Stimulated activated memory B cell treated with anti-CD40 and anti-IgM and Interleukin-4, amounts not matched to agents 10 μg/mL and 1 μg/mL and 100 μg/mL, for 72 hours (primary cell): ENCODE measurements around the gene IYD.

Experiments
- ATAC-seq: fragments of 150-1000 bp; cut with Tn5 transposase; 2 replicates; pipeline ENCODE4 v1.10.0; 2021
- H3K27ac Mint-ChIP-seq: one replicate; pipeline ENCODE4 v1.8.0; 2022; ENCODE audit warnings: mild to moderate bottlenecking, mixed read lengths
- H3K27me3 Mint-ChIP-seq: one replicate; pipeline ENCODE4 v1.8.0; 2022; ENCODE audit warnings: mixed read lengths
- H3K36me3 Mint-ChIP-seq: one replicate; pipeline ENCODE4 v1.8.0; 2022; ENCODE audit warnings: mixed read lengths
- H3K4me1 Mint-ChIP-seq: one replicate; pipeline ENCODE4 v1.8.0; 2022; ENCODE audit warnings: mixed read lengths
- H3K4me3 Mint-ChIP-seq: one replicate; pipeline ENCODE4 v1.8.0; 2022; ENCODE audit warnings: mild to moderate bottlenecking, moderate library complexity, mixed read lengths
- H3K9me3 Mint-ChIP-seq: one replicate; pipeline ENCODE4 v1.8.0; 2022; ENCODE audit warnings: mixed read lengths

The IYD gene

GRCh38 chr6:150403458-150404246 lies 34.8 kb downstream of the IYD start:
- Mint-ChIP-seq H3K36me3 (no peaks in the 10 kb centered on the region), H3K4me1 (no peaks in the 10 kb centered on the region), H3K9me3 (peaks cover 12% of the 10 kb centered on the region), H3K4me3 (no peak overlapping the region), H3K27ac (no peak overlapping the region), H3K27me3 (peaks cover 44% of the 10 kb centered on the region)
- no peak for ATAC-seq

- Mint-ChIP-seq H3K9me3 (peaks cover 12% of the 10 kb centered on the region), H3K36me3 (no peaks in the 10 kb centered on the region), H3K27me3 (peaks cover 36% of the 10 kb centered on the region), H3K4me1 (peaks cover 9% of the 10 kb centered on the region), H3K27ac (no peak overlapping the region), H3K4me3 (no peak overlapping the region)
- ATAC-seq = no peak
These were observed 38.1 kb downstream of the IYD start for GRCh38 chr6:150406948-150407347.

- Mint-ChIP-seq H3K4me1 (peaks cover 9% of the 10 kb centered on the region), H3K36me3 (no peaks in the 10 kb centered on the region), H3K27me3 (peaks cover 30% of the 10 kb centered on the region), H3K9me3 (peaks cover 12% of the 10 kb centered on the region), H3K4me3 (no peak overlapping the region), H3K27ac (no peak overlapping the region)
- ATAC-seq = no peak
These were observed 40.0 kb downstream of the IYD start for GRCh38 chr6:150408842-150409241.

DNA sequence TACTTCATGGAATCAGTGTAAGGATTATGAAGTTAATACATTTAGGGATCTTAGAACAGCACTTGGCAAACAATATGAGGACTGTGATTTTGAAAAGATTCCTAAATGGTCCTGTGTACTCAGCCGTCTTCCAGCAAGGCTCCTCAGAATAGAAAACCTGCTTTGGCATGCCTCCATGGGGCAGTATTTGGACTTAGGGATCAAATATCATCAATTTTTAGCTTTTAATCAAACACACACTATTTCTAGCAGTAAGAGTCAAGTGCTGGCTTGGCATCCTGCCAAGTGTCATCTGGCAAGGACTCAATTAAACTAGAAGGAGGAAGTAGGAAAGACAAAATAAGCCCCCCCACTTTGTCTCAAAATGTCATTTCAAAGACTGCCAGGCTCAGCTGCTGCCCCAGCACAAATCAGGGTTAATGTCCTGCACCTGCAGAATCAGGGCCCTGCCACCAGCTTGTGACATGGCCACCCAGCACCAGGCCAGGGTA lies 40.8 kb downstream of the IYD start:
- Mint-ChIP-seq H3K9me3 (peaks cover 12% of the 10 kb centered on the region), H3K36me3 (no peaks in the 10 kb centered on the region), H3K4me3 (no peak overlapping the region), H3K27ac (no peak overlapping the region), H3K27me3 (peaks cover 37% of the 10 kb centered on the region), H3K4me1 (peaks cover 9% of the 10 kb centered on the region)
- peak; percentile 59 for ATAC-seq

GRCh38 chr6:150410399-150410798 lies 41.6 kb downstream of the IYD start:
- Mint-ChIP-seq H3K27ac (no peak overlapping the region), H3K27me3 (peaks cover 42% of the 10 kb centered on the region), H3K4me1 (peaks cover 9% of the 10 kb centered on the region), H3K9me3 (peaks cover 8% of the 10 kb centered on the region), H3K36me3 (no peaks in the 10 kb centered on the region), H3K4me3 (no peak overlapping the region)
- no peak for ATAC-seq

GRCh38 chr6:150410906-150411305 lies 42.1 kb downstream of the IYD start:
- no peak for ATAC-seq
- Mint-ChIP-seq H3K27ac (no peak overlapping the region), H3K36me3 (no peaks in the 10 kb centered on the region), H3K9me3 (peaks cover 5% of the 10 kb centered on the region), H3K4me1 (peaks cover 9% of the 10 kb centered on the region), H3K4me3 (no peak overlapping the region), H3K27me3 (peaks cover 42% of the 10 kb centered on the region)

DNA sequence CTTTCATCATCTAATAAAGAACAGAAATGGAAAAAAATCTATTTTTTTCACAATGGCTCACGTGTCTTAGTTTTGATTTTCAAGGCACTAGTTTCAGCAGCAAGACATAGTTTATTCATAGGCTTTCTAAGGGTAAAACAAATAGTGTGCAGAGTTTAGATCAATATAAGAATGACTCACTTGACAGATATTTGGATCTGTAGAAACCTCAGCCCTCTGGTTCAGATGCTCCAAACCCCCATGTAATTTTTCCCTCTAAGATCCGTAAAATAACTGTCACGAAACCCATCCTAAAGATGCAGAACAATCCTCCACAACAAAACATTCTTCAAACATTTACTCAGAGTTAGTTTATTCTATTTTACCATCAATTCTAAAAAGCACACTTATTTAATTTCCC lies 43.4 kb downstream of the IYD start:
- H3K4me3 Mint-ChIP-seq = no peak overlapping the region

GRCh38 chr6:150413198-150413597 lies 44.4 kb downstream of the IYD start:
- Mint-ChIP-seq H3K27ac (no peak overlapping the region), H3K9me3 (no peaks in the 10 kb centered on the region), H3K4me3 (no peak overlapping the region), H3K36me3 (no peaks in the 10 kb centered on the region), H3K27me3 (peaks cover 23% of the 10 kb centered on the region), H3K4me1 (peaks cover 11% of the 10 kb centered on the region)
- ATAC-seq = no peak

More for the DNA sequence above, 43.4 kb downstream of the IYD start:
- no peak for ATAC-seq
- no peaks in the 10 kb centered on the region for H3K36me3 Mint-ChIP-seq
- peaks cover 9% of the 10 kb centered on the region for H3K4me1 Mint-ChIP-seq
- no peak overlapping the region for H3K27ac Mint-ChIP-seq
- peaks cover 32% of the 10 kb centered on the region for H3K27me3 Mint-ChIP-seq
- H3K9me3 Mint-ChIP-seq = no peaks in the 10 kb centered on the region

DNA sequence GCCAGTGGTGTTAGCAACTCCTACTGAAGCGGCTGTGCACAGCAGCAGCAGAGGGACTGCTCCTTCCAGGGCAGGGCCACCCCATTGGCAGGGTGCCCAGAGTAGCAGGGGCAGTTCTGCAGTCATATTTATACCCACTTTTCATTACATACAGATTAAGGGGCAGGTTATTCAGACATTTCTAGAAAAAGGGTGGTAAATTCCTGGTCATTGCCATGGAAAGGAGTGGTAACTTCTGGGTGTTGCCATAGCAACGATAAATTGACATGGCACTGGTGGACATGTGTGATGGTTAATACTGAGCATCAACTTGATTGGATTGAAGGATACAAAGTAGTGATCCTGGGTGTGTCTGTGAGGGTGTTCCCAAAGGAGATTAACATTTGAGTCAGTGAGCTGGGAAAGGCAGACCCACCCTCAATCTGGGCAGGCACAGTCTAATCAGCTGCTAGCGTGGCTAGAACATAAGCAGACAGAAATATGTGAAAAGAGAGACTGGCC lies 45.0 kb downstream of the IYD start:
- Mint-ChIP-seq H3K9me3 (no peaks in the 10 kb centered on the region), H3K4me3 (no peak overlapping the region), H3K27ac (no peak overlapping the region), H3K27me3 (peaks cover 16% of the 10 kb centered on the region), H3K36me3 (no peaks in the 10 kb centered on the region), H3K4me1 (peaks cover 17% of the 10 kb centered on the region)
- ATAC-seq = no peak

- H3K4me3 Mint-ChIP-seq = no peak overlapping the region
- H3K9me3 Mint-ChIP-seq = peaks cover 3% of the 10 kb centered on the region
- H3K4me1 Mint-ChIP-seq = peaks cover 19% of the 10 kb centered on the region
- ATAC-seq = no peak
- H3K27me3 Mint-ChIP-seq = peaks cover 15% of the 10 kb centered on the region
- no peak overlapping the region for H3K27ac Mint-ChIP-seq
- no peaks in the 10 kb centered on the region for H3K36me3 Mint-ChIP-seq
These were observed 47.3 kb downstream of the IYD start for GRCh38 chr6:150416128-150416527.

GRCh38 chr6:150417250-150417649 lies 48.4 kb downstream of the IYD start:
- no peak overlapping the region for H3K27ac Mint-ChIP-seq
- no peak overlapping the region for H3K4me3 Mint-ChIP-seq
- peaks cover 15% of the 10 kb centered on the region for H3K27me3 Mint-ChIP-seq
- no peak for ATAC-seq
- H3K9me3 Mint-ChIP-seq = peaks cover 3% of the 10 kb centered on the region
- H3K36me3 Mint-ChIP-seq = no peaks in the 10 kb centered on the region
- peaks cover 19% of the 10 kb centered on the region for H3K4me1 Mint-ChIP-seq

DNA sequence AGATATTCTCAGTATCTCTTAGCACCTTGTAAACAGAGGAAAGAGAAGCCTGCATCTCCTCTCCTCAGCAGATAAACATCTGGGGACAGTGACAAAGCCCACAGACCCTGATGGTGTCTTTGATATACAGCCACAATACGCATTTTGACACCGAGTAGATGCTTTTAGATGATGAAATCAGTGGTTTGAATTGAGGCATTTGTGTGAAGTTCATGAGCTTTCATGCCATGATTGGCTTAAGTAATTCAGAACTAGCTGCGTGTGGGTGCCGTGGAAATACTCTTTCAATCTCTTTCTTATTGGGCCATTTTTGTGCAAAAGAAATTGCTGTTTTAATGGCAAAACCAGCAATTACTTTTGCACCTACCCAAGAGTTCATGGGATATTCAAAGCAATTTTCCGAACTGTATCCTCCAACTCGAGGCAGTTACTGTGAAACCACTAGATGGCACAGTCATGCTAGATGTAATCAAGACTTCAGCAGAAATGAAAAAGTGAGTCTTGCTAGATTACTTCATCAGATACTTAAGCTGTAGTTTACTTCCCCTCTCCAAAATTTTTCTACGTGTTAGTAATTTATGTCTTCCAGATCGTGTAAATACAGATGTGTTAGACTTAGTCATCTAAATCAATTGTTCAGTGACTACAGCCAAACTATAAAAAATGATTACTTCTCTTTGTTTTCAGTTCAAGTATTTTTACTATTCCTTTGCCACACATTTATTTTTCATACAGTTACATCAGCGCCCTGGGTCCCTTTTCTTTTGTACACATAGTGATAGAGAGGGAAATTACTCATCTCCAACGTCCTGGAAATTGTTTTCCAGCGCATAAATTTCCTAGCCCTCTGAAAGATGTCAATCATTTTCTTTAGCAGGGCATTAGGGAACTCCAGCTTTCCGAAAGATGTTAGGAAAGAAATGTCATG lies 49.4 kb downstream of the IYD start:
- Mint-ChIP-seq H3K36me3 (no peaks in the 10 kb centered on the region), H3K9me3 (peaks cover 3% of the 10 kb centered on the region), H3K27ac (peak overlapping the region; percentile 93), H3K27me3 (peaks cover 15% of the 10 kb centered on the region), H3K4me3 (peak overlapping the region; percentile 89), H3K4me1 (peaks cover 19% of the 10 kb centered on the region)
- ATAC-seq = peak; percentile 88

DNA sequence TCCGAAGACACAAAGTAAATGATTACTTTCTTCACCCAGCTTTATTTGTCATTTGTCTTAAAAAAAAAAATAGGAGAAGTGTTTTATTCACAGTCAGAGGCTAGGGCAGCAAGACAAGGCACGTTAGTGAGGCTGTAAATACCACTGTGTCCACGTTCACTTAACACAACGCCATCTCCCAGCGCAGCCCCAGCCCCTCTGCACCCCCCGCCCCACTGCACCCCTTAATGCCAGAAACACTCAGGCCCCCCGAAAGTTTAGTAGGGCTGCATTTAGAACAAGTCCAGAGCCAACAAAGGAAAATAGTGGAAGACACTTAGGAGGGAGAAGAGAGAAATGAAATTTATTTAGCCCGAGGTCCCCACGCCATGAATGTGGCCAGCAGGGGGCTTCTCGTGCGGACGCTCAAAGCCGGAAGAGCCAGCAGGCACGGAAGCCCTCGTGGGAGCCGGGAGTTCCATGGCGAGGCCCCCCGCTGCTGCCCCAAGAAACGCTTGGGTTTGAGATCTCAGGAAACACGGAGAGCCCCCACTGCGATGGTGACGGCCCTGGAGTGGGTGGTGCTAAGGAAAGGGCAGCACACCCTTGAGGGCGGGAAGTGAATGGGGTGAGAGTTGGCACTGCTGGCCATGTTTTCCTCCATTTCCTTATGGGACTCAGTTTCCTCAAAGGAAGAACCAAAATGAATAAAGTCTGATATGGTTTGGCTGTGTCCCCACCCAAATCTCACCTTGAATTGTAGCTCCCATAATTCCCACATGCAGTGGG lies 50.2 kb downstream of the IYD start:
- Mint-ChIP-seq H3K4me1 (peaks cover 19% of the 10 kb centered on the region), H3K4me3 (peak overlapping the region; percentile 89), H3K36me3 (no peaks in the 10 kb centered on the region), H3K9me3 (peaks cover 3% of the 10 kb centered on the region), H3K27ac (peak overlapping the region; percentile 93), H3K27me3 (peaks cover 11% of the 10 kb centered on the region)
- peak; percentile 81 for ATAC-seq

GRCh38 chr6:150420428-150420827 lies 51.6 kb downstream of the IYD start:
- Mint-ChIP-seq H3K4me1 (peaks cover 19% of the 10 kb centered on the region), H3K27ac (no peak overlapping the region), H3K36me3 (no peaks in the 10 kb centered on the region), H3K9me3 (peaks cover 3% of the 10 kb centered on the region), H3K27me3 (no peaks in the 10 kb centered on the region), H3K4me3 (no peak overlapping the region)
- ATAC-seq = no peak

DNA sequence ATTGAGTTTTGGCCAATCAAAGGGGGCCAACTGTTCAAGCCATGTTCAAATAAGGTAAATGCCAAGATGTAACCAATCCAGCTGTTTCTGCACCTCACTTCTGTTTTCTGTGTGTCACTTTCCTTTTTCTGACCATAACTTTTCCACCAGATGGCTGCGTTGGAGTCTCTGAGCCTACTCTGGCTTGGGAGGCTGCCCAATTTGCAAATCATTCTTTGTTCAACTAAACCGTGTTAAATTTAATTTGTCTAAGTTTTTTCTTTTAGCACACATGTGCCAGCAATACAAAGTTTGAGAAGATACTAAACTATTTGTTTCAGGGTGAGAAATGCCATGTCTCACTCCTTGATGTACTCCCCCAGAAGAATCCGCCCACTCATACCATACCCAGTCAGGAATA lies 52.1 kb downstream of the IYD start:
- Mint-ChIP-seq H3K27ac (no peak overlapping the region), H3K36me3 (no peaks in the 10 kb centered on the region), H3K9me3 (peaks cover 3% of the 10 kb centered on the region), H3K4me3 (no peak overlapping the region), H3K27me3 (no peaks in the 10 kb centered on the region), H3K4me1 (peaks cover 19% of the 10 kb centered on the region)
- ATAC-seq = no peak
